ENCODE data around the gene BAIAP3. TPM values are rescaled to one million over a fixed set of nuclear protein-coding genes. Genes with fewer than 3 reads are reported as not detected.
"Not testable (repeated sequence)": the region's sequence is repeated elsewhere in the genome, so short reads cannot be mapped to it uniquely, and the experiment has no call there.

The BAIAP3 gene
- total and polyA plus RNA-seq, 10 of the 15 experiments (the other 5 are each of a cell fraction or from before 2014, with no cell fraction given): 0.03 to 0.56 (median 0.17) TPM; not detected in 3

GRCh38 chr16:1296688-1297017 lies 36.8 kb upstream of the BAIAP3 start:
- DNase-seq (ENCODE audit: low read depth, low spot score); H3K27me3 ChIP-seq (replicated peaks in 1 of 2; ENCODE audit: control insufficient read depth in 2 of 2, insufficient read depth in 2 of 2, low read length in 1 of 2); H3K4me2 ChIP-seq (ENCODE audit: control insufficient read depth, insufficient read depth); H3K79me2 ChIP-seq (ENCODE audit: control insufficient read depth, insufficient read depth, low read length); FAIRE-seq; H3K27ac ChIP-seq (ENCODE audit: control insufficient read depth, insufficient read depth); H3K4me1 ChIP-seq (ENCODE audit: control insufficient read depth, insufficient read depth, low read length); ATAC-seq; H3K9me3 ChIP-seq (replicated peaks; ENCODE audit: control insufficient read depth, insufficient read depth, low read length); H3K9ac ChIP-seq (ENCODE audit: control insufficient read depth, insufficient read depth, low read length); H2AFZ ChIP-seq (ENCODE audit: control insufficient read depth, low read depth, low read length); H3K36me3 ChIP-seq (ENCODE audit: control insufficient read depth in 2 of 2, insufficient read depth in 2 of 2, low read length in 1 of 2); H4K20me1 ChIP-seq (ENCODE audit: control insufficient read depth, insufficient read depth); intact Hi-C loops (cut with micrococcal nuclease; ENCODE audit: unreplicated experiment); H3K4me3 ChIP-seq; in situ Hi-C loops (cut with MboI); BruUV-seq (replicated peaks): not testable (repeated sequence)
- 28% methylated on average over 8 of the region's 8 CpGs for WGBS (ENCODE audit: insufficient coverage, insufficient replicate concordance, low lambda C conversion rate, missing lambda C conversion rate)
- ChIA-PET CTCF (interaction anchor here (0.6 to 1.1 kb wide), 5 partner anchors 9 to 603 kb away, joined by 3 to 4 read pairs (median 3); no protein-coding TSS in a partner anchor), RAD21 (ENCODE audit: unreplicated experiment) (interaction anchor here (0.6 kb wide), 1 partner anchor 208 kb away, joined by 3 read pairs; no protein-coding TSS in a partner anchor), SMC1A (ENCODE audit: uncharacterized antibody, unreplicated experiment) (interaction anchor here (2.3 kb wide), 1 partner anchor 9 kb away, joined by 5 read pairs; no protein-coding TSS in a partner anchor), POLR2A (interaction anchor here (0.6 to 0.7 kb wide), 2 partner anchors 9 to 29 kb away, joined by 3 to 4 read pairs; no protein-coding TSS in a partner anchor)
- TF ChIP-seq ZNF384 (IDR thresholded peaks at IDR 0.05; ENCODE audit: borderline replicate concordance, low read depth, low read length) (0 out of 2 replicates have a peak, but pooled peaks have one; percentile 3), RELB (IDR thresholded peaks at IDR 0.05; ENCODE audit: low read depth) (0 out of 2 replicates have a peak, but pooled peaks have one; percentile 20)

GRCh38 chr16:1297018-1297696 lies 36.3 kb upstream of the BAIAP3 start:
- Histone ChIP-seq H2AFZ (ENCODE audit: control insufficient read depth, low read depth, low read length) (no peak overlapping the region), H3K4me3 (no peak overlapping the region), H3K27me3 (replicated peaks in 1 of 2; ENCODE audit: control insufficient read depth in 2 of 2, insufficient read depth in 2 of 2, low read length in 1 of 2) (no peaks in the 10 kb centered on the region), H4K20me1 (ENCODE audit: control insufficient read depth, insufficient read depth) (no peaks in the 10 kb centered on the region), H3K36me3 (ENCODE audit: control insufficient read depth in 2 of 2, insufficient read depth in 2 of 2, low read length in 1 of 2) (no peaks in the 10 kb centered on the region), H3K4me1 (ENCODE audit: control insufficient read depth, insufficient read depth, low read length) (no peaks in the 10 kb centered on the region), H3K79me2 (ENCODE audit: control insufficient read depth, insufficient read depth, low read length) (no peaks in the 10 kb centered on the region), H3K9me3 (replicated peaks; ENCODE audit: control insufficient read depth, insufficient read depth, low read length) (no peaks in the 10 kb centered on the region), H3K4me2 (ENCODE audit: control insufficient read depth, insufficient read depth) (no peak overlapping the region), H3K9ac (ENCODE audit: control insufficient read depth, insufficient read depth, low read length) (no peak overlapping the region), H3K27ac (ENCODE audit: control insufficient read depth, insufficient read depth) (no peak overlapping the region)
- in situ Hi-C loops (cut with MboI): no loop called here
- intact Hi-C loops (cut with micrococcal nuclease; ENCODE audit: unreplicated experiment): no loop called here
- ATAC-seq (peak; percentile 21; the same call in 2 of the 3 replicates), FAIRE-seq (no peak), DNase-seq (ENCODE audit: low read depth, low spot score) (no peak)
- RAD21 ChIA-PET (ENCODE audit: unreplicated experiment): interaction anchor here (0.6 kb wide), 1 partner anchor 207 kb away, joined by 3 read pairs; no protein-coding TSS in a partner anchor
- CTCF ChIA-PET: interaction anchor here (0.6 to 1.1 kb wide), 4 partner anchors 8 to 602 kb away, joined by 3 to 4 read pairs (median 3); no protein-coding TSS in a partner anchor
- SMC1A ChIA-PET (ENCODE audit: uncharacterized antibody, unreplicated experiment): interaction anchor here (2.3 kb wide), 1 partner anchor 8 kb away, joined by 5 read pairs; no protein-coding TSS in a partner anchor
- POLR2A ChIA-PET: interaction anchor here (0.6 to 0.7 kb wide), 2 partner anchors 9 to 30 kb away, joined by 3 to 4 read pairs; no protein-coding TSS in a partner anchor
- 36% methylated on average over 6 of the region's 6 CpGs for WGBS (ENCODE audit: insufficient coverage, insufficient replicate concordance, low lambda C conversion rate, missing lambda C conversion rate)
- BruUV-seq (replicated peaks): no TSS peak
- no peak for TF ChIP-seq RFX5 (IDR thresholded peaks at IDR 0.05; ENCODE audit: low read depth, low read length)
- no peak for TF ChIP-seq ATF2 (IDR thresholded peaks at IDR 0.05; ENCODE audit: low read length)
- no peak for TF ChIP-seq BMI1 (IDR thresholded peaks at IDR 0.05; ENCODE audit: borderline replicate concordance)
- TF ChIP-seq SIN3A (IDR thresholded peaks at IDR 0.05; ENCODE audit: low read depth, low read length): no peak
- no peak for TF ChIP-seq ESRRA (IDR thresholded peaks at IDR 0.05; ENCODE audit: low read length)
